ENCODE data around the gene TINCR.
"Not testable (repeated sequence)": the region's sequence is repeated elsewhere in the genome, so short reads cannot be mapped to it uniquely, and the experiment has no call there.

DNA sequence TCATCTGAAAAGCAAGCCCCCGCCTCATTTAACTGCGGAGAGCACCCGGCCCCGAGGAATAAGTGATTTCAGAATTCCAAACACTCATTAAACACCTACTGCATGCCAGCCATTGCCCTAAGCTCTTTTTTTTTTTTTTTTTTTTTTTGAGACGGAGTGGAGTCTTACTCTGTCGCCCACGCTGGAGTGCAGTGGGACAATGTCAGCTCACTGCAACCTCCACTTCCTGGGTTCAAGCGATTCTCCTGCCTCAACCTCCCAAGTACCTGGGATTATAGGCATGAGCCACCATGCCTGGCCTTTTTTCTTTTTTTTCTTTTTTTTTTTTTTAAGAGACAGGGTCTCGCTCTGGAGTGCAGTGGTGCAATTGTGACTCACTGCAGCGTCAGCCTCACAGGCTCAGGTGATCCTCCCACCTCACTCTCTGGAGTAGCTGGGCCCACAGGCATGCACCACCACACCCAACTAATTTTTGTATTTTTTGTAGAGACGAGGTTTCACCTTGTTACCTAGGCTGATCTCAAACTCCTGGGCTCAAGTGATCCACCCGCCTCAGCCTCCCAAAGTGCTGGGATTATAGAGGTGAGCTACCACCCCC lies 30.7 kb downstream of the TINCR start:
- TF ChIP-seq, protein P1, sequence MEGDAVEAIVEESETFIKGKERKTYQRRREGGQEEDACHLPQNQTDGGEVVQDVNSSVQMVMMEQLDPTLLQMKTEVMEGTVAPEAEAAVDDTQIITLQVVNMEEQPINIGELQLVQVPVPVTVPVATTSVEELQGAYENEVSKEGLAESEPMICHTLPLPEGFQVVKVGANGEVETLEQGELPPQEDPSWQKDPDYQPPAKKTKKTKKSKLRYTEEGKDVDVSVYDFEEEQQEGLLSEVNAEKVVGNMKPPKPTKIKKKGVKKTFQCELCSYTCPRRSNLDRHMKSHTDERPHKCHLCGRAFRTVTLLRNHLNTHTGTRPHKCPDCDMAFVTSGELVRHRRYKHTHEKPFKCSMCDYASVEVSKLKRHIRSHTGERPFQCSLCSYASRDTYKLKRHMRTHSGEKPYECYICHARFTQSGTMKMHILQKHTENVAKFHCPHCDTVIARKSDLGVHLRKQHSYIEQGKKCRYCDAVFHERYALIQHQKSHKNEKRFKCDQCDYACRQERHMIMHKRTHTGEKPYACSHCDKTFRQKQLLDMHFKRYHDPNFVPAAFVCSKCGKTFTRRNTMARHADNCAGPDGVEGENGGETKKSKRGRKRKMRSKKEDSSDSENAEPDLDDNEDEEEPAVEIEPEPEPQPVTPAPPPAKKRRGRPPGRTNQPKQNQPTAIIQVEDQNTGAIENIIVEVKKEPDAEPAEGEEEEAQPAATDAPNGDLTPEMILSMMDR (IDR thresholded peaks at IDR 0.05; ENCODE audit: insufficient read depth, low read length, poor library complexity, severe bottlenecking), result not testable (repeated sequence)
- not testable (repeated sequence) for TF ChIP-seq EZH2phosphoT487 (conservative IDR thresholded peaks at IDR 0.05; ENCODE audit: low read length)

Data from SU-DHL-6 (cell line).